ENCODE results near the gene COPG1.
"Not testable (repeated sequence)": the region's sequence is repeated elsewhere in the genome, so short reads cannot be mapped to it uniquely, and the experiment has no call there.

GRCh38 chr3:129224387-129224786 is 25.0 kb upstream of the COPG1 start:
- TF ChIP-seq CTCF (conservative IDR thresholded peaks at IDR 0.05; ENCODE audit: low read depth, low read length); EZH2 (IDR thresholded peaks at IDR 0.05; ENCODE audit: borderline replicate concordance, low read depth, low read length, poor library complexity, severe bottlenecking): not testable (repeated sequence)
